OCI-LY3 (cell line): Measurements from ENCODE around the gene ST7.

Source experiments
- H2AFZ ChIP-seq: fragments of 200-600, 300-600 bp; shearing (Covaris generic); 2 replicates; pipeline ENCODE4 v1.6.0; 2014; ENCODE audit warnings: antibody characterized with exemption, low read depth, low read length
- H3K27ac ChIP-seq: fragments of 200-600, 300-600 bp; sonication (generic); 2 replicates; pipeline ENCODE4 v1.5.1; 2014; ENCODE audit warnings: mild to moderate bottlenecking, low read length, moderate library complexity, mixed read lengths
- H3K27me3 ChIP-seq: fragments of 200-600, 300-600 bp; sonication (generic); 2 replicates; pipeline ENCODE4 v1.6.1; 2014; ENCODE audit warnings: low read depth, low read length, mixed read lengths
- H3K36me3 ChIP-seq: fragments of 200-600, 300-600 bp; sonication (generic); replicated peaks from 2 replicates; pipeline ENCODE3; 2014; ENCODE audit warnings: low read depth, low read length, mixed read lengths
- H3K4me1 ChIP-seq: fragments of 300-600, 200-600 bp; sonication (generic); 2 replicates; pipeline ENCODE4 v1.6.1; 2014; ENCODE audit warnings: low read length, mixed read lengths
- H3K4me2 ChIP-seq: fragments of 200-600, 300-600 bp; sonication (generic); 2 replicates; pipeline ENCODE4 v1.6.1; 2014; ENCODE audit warnings: low read length, mixed read lengths
- H3K4me3 ChIP-seq: fragments of 300-600, 200-600 bp; sonication (generic); 2 replicates; pipeline ENCODE4 v1.5.1; 2014; ENCODE audit warnings: antibody characterized with exemption, mild to moderate bottlenecking, low read length, moderate library complexity
- H3K79me2 ChIP-seq: fragments of 300-600, 200-600 bp; shearing (Covaris generic); 2 replicates; pipeline ENCODE4 v1.6.1; 2014; ENCODE audit warnings: mild to moderate bottlenecking, low read length, mixed read lengths
- H3K9ac ChIP-seq: fragments of 300-600, 200-600 bp; shearing (Covaris generic); 2 replicates; pipeline ENCODE4 v1.6.0; 2014; ENCODE audit warnings: mild to moderate bottlenecking, low read length, moderate library complexity
- H3K9me3 ChIP-seq: fragments of 200-600, 300-600 bp; shearing (Covaris generic); 2 replicates; pipeline ENCODE4 v1.6.1; 2014; ENCODE audit warnings: low read length, mixed read lengths; ENCODE audit not compliant: insufficient read depth
- H4K20me1 ChIP-seq: fragments of 200-600, 300-600 bp; sonication (generic); 2 replicates; pipeline ENCODE4 v1.6.1; 2016; ENCODE audit warnings: low read length, mixed read lengths; ENCODE audit not compliant: insufficient read depth
- EZH2phosphoT487 ChIP-seq: fragments of 200-600 bp; shearing (Covaris generic); IDR thresholded peaks from 2 replicates; pipeline ENCODE4 v1.6.1; 2018; ENCODE audit warnings: antibody characterized with exemption, mixed run types, low read depth
- TF ChIP-seq, protein P1 (sequence below): fragments of 200-600, 300-600 bp; sonication (generic); IDR thresholded peaks from 2 replicates; pipeline ENCODE4 v1.5.1; 2014; ENCODE audit warnings: antibody characterized with exemption, low read length, low read depth

ST7 gene

GRCh38 chr7:116988363-116988989 is 35.2 kb downstream of the ST7 start:
- TF ChIP-seq, protein P1, sequence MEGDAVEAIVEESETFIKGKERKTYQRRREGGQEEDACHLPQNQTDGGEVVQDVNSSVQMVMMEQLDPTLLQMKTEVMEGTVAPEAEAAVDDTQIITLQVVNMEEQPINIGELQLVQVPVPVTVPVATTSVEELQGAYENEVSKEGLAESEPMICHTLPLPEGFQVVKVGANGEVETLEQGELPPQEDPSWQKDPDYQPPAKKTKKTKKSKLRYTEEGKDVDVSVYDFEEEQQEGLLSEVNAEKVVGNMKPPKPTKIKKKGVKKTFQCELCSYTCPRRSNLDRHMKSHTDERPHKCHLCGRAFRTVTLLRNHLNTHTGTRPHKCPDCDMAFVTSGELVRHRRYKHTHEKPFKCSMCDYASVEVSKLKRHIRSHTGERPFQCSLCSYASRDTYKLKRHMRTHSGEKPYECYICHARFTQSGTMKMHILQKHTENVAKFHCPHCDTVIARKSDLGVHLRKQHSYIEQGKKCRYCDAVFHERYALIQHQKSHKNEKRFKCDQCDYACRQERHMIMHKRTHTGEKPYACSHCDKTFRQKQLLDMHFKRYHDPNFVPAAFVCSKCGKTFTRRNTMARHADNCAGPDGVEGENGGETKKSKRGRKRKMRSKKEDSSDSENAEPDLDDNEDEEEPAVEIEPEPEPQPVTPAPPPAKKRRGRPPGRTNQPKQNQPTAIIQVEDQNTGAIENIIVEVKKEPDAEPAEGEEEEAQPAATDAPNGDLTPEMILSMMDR = peak; percentile 61
- no peak for TF ChIP-seq EZH2phosphoT487
- H3K4me2 ChIP-seq = peak overlapping the region; percentile 20; the same call in 1 of the 2 replicates

GRCh38 chr7:116990056-116990455 is 36.8 kb downstream of the ST7 start:
- H3K4me2 ChIP-seq = no peak overlapping the region
- H3K9ac ChIP-seq = no peak overlapping the region
- H2AFZ ChIP-seq = no peak overlapping the region
- H3K27ac ChIP-seq = no peak overlapping the region
- H3K4me1 ChIP-seq = peaks cover 45% of the 10 kb centered on the region
- no peak overlapping the region for H3K4me3 ChIP-seq
- H3K9me3 ChIP-seq = 0 out of 2 replicates have a peak, but pooled peaks cover 6% of the 10 kb centered on the region
- peaks cover 24% of the 10 kb centered on the region for H3K36me3 ChIP-seq
- no peak for TF ChIP-seq EZH2phosphoT487
- TF ChIP-seq, protein P1 = no peak
- no peaks in the 10 kb centered on the region for H3K27me3 ChIP-seq
- no peaks in the 10 kb centered on the region for H4K20me1 ChIP-seq
- H3K79me2 ChIP-seq = peaks cover 88% of the 10 kb centered on the region

More at GRCh38 chr7:116988363-116988989, 35.2 kb downstream of the ST7 start:
- Histone ChIP-seq H3K36me3 (peaks cover 19% of the 10 kb centered on the region), H3K4me3 (no peak overlapping the region), H3K9me3 (0 out of 2 replicates have a peak, but pooled peaks cover 6% of the 10 kb centered on the region), H3K9ac (no peak overlapping the region), H4K20me1 (peaks cover 1% of the 10 kb centered on the region; the same call in 1 of the 2 replicates), H3K27me3 (no peaks in the 10 kb centered on the region), H3K27ac (no peak overlapping the region), H2AFZ (no peak overlapping the region), H3K4me1 (peaks cover 48% of the 10 kb centered on the region), H3K79me2 (peaks cover 83% of the 10 kb centered on the region)

- Histone ChIP-seq H2AFZ (no peak overlapping the region), H3K9ac (no peak overlapping the region), H3K4me2 (no peak overlapping the region), H3K27me3 (no peaks in the 10 kb centered on the region), H3K4me3 (no peak overlapping the region), H3K27ac (no peak overlapping the region), H4K20me1 (no peaks in the 10 kb centered on the region), H3K36me3 (peaks cover 24% of the 10 kb centered on the region), H3K4me1 (peaks cover 34% of the 10 kb centered on the region), H3K79me2 (peaks cover 86% of the 10 kb centered on the region), H3K9me3 (0 out of 2 replicates have a peak, but pooled peaks cover 6% of the 10 kb centered on the region)
- TF ChIP-seq EZH2phosphoT487 = no peak
- TF ChIP-seq, protein P1 = no peak
These were observed 37.9 kb downstream of the ST7 start for GRCh38 chr7:116991233-116991632.

- Histone ChIP-seq H3K9me3 (0 out of 2 replicates have a peak, but pooled peaks cover 9% of the 10 kb centered on the region), H4K20me1 (no peaks in the 10 kb centered on the region)
These were observed 41.3 kb downstream of the ST7 start for GRCh38 chr7:116994611-116995010.

More at GRCh38 chr7:116994611-116995010, 41.3 kb downstream of the ST7 start:
- Histone ChIP-seq H3K4me1 (peaks cover 5% of the 10 kb centered on the region; the same call in 1 of the 2 replicates), H3K4me2 (no peak overlapping the region), H3K4me3 (no peak overlapping the region), H3K27ac (no peak overlapping the region), H3K27me3 (no peaks in the 10 kb centered on the region), H3K36me3 (peaks cover 33% of the 10 kb centered on the region), H3K9ac (no peak overlapping the region), H2AFZ (no peak overlapping the region), H3K79me2 (peaks cover 77% of the 10 kb centered on the region)
- no peak for TF ChIP-seq EZH2phosphoT487
- TF ChIP-seq, protein P1 = no peak
